ENCODE measurements around the gene XRCC6. TPM values are rescaled to one million over a fixed set of nuclear protein-coding genes. Genes with fewer than 3 reads are reported as not detected.

The XRCC6 gene
- polyA plus RNA-seq, 4 donors, result 138 to 248 (median 166) TPM

Other genes starting within 250 kb of the XRCC6 start
- gene TEF, start 239.4 kb upstream of the XRCC6 start, polyA plus RNA-seq, result 10 to 100 TPM in 2 of 4 donors, 1 to 10 TPM in 2; 6.1 to 11.8 (median 9.4) TPM
- gene TOB2, start 174.5 kb upstream of the XRCC6 start, polyA plus RNA-seq, result 10 to 100 TPM; 15.1 to 63.9 (median 26.5) TPM
- 10 to 100 TPM; 39.6 to 62.7 (median 55.3) TPM for gene PHF5A, start 152.6 kb upstream of the XRCC6 start, polyA plus RNA-seq
- 100 to 1,000 TPM; 126 to 294 (median 217) TPM for gene ACO2, start 152.2 kb upstream of the XRCC6 start, polyA plus RNA-seq
- 10 to 100 TPM in 2 of 4 donors, 1 to 10 TPM in 2; 2.7 to 18.2 (median 9.5) TPM for gene POLR3H, start 76.8 kb upstream of the XRCC6 start, polyA plus RNA-seq
- gene CSDC2, start 60.3 kb upstream of the XRCC6 start, polyA plus RNA-seq, result 1 to 10 TPM in 2 of 4 donors, under 1 TPM in 2; 0.45 to 2.7 (median 1.3) TPM
- gene PMM1, start 31.5 kb upstream of the XRCC6 start, polyA plus RNA-seq, result 100 to 1,000 TPM in 2 of 4 donors, 10 to 100 TPM in 2; 45.5 to 125 (median 90.4) TPM
- 10 to 100 TPM; 16.5 to 33.4 (median 21.4) TPM for gene DESI1, start 252 bp upstream of the XRCC6 start, polyA plus RNA-seq
- 100 to 1,000 TPM in 3 of 4 donors, 10 to 100 TPM in 1; 82.1 to 149 (median 113) TPM for gene SNU13, start 67.6 kb downstream of the XRCC6 start, polyA plus RNA-seq
- gene MEI1, start 78.2 kb downstream of the XRCC6 start, polyA plus RNA-seq, result 10 to 100 TPM in 1 of 4 donors, 1 to 10 TPM in 3; 1.1 to 16.8 (median 4.2) TPM
- gene CCDC134, start 179.4 kb downstream of the XRCC6 start, polyA plus RNA-seq, result 1 to 10 TPM; 2.2 to 7.6 (median 3.7) TPM
- 10 to 100 TPM; 14.1 to 82.2 (median 48.1) TPM for gene SREBF2, start 211.8 kb downstream of the XRCC6 start, polyA plus RNA-seq

Data from small intestine (tissue), 4 donors.